WTC11 (cell line): ENCODE data around the gene RTN4. TPM values are rescaled to one million over a fixed set of nuclear protein-coding genes. Genes with fewer than 3 reads are reported as not detected.
A peak's percentile ranks its signal among the peaks of the same experiment; 100 is the strongest.

Source experiments
- ATAC-seq: fragments of 200-7000 bp; cut with Tn5 transposase; 2 replicates; pipeline ENCODE4 v1.10.0; 2021; ENCODE audit warnings: mild to moderate bottlenecking, moderate library complexity
- CTCF ChIA-PET: fragments of 300-600 bp; sonication (Branson Sonifier 250); formaldehyde crosslinking; loops from one replicate; lab custom pipeline; 2021; ENCODE audit warnings: antibody characterized with exemption; lab: Charles Lee
- POLR2A ChIA-PET: fragments of 350-600 bp; sonication (Branson Sonifier 250); formaldehyde crosslinking; loops from one replicate; lab custom pipeline; 2021; ENCODE audit warnings: antibody characterized with exemption; lab: Charles Lee
- DNase-seq: peaks from one replicate; pipeline ENCODE4 v3.0.0; 2021; ENCODE audit warnings: low spot score
- H3K27ac Mint-ChIP-seq: 2 replicates; pipeline ENCODE4 v1.8.0; 2021; ENCODE audit warnings: mixed read lengths
- H3K27me3 Mint-ChIP-seq: 2 replicates; pipeline ENCODE4 v1.8.0; 2021; ENCODE audit warnings: low read depth, mild to moderate bottlenecking, moderate library complexity, mixed read lengths
- H3K36me3 Mint-ChIP-seq: 2 replicates; pipeline ENCODE4 v1.8.0; 2021; ENCODE audit warnings: mixed read lengths
- H3K4me1 Mint-ChIP-seq: 2 replicates; pipeline ENCODE4 v1.8.0; 2022; ENCODE audit warnings: mixed read lengths
- H3K4me3 Mint-ChIP-seq: 2 replicates; pipeline ENCODE4 v1.8.0; 2021; ENCODE audit warnings: mild to moderate bottlenecking, moderate library complexity, mixed read lengths
- H3K9me3 Mint-ChIP-seq: 2 replicates; pipeline ENCODE4 v1.8.0; 2021; ENCODE audit warnings: mixed read lengths
- ATF1 ChIP-seq: sonication (generic); formaldehyde crosslinking; IDR thresholded peaks from 2 replicates; pipeline ENCODE4 v1.8.1; 2023; ENCODE audit warnings: mild to moderate bottlenecking, moderate library complexity, missing genetic modification reagents
- E2F5 ChIP-seq: sonication (generic); formaldehyde crosslinking; IDR thresholded peaks from 2 replicates; pipeline ENCODE4 v1.8.1; 2022; ENCODE audit warnings: mild to moderate bottlenecking, moderate library complexity, missing genetic modification reagents
- ELF4 ChIP-seq: sonication (generic); formaldehyde crosslinking; IDR thresholded peaks from 2 replicates; pipeline ENCODE4 v1.8.1; 2022; ENCODE audit warnings: low read depth, mild to moderate bottlenecking, moderate library complexity, missing genetic modification reagents
- EMX1 ChIP-seq: fragments of 250-450 bp; sonication (Bioruptor Pico); IDR thresholded peaks from 2 replicates; pipeline ENCODE4 v1.8.0; 2021; ENCODE audit warnings: mild to moderate bottlenecking
- GTF2I ChIP-seq: fragments of 250-450 bp; sonication (Bioruptor Pico); conservative IDR thresholded peaks from 2 replicates; pipeline ENCODE4 v1.4.0; 2021; ENCODE audit warnings: mild to moderate bottlenecking
- JAZF1 ChIP-seq: fragments of 250-450 bp; sonication (Bioruptor Pico); IDR thresholded peaks from 2 replicates; pipeline ENCODE4 v1.9.0; 2021; ENCODE audit warnings: moderate library complexity, mild to moderate bottlenecking, inconsistent platforms
- MXD4 ChIP-seq: fragments of 250-450 bp; sonication (Bioruptor Pico); IDR thresholded peaks from 2 replicates; pipeline ENCODE4 v1.8.0; 2021; ENCODE audit warnings: mild to moderate bottlenecking, moderate library complexity, borderline replicate concordance
- NFATC4 ChIP-seq: fragments of 250-450 bp; sonication (Bioruptor Pico); IDR thresholded peaks from 2 replicates; pipeline ENCODE4 v1.9.0; 2021; ENCODE audit warnings: mild to moderate bottlenecking
- OVOL2 ChIP-seq: fragments of 250-450 bp; sonication (Bioruptor Pico); IDR thresholded peaks from 2 replicates; pipeline ENCODE4 v1.9.0; 2021; ENCODE audit warnings: mild to moderate bottlenecking, borderline replicate concordance
- PRDM15 ChIP-seq: sonication (generic); formaldehyde crosslinking; IDR thresholded peaks from 2 replicates; pipeline ENCODE4 v1.8.0; 2022; ENCODE audit warnings: missing genetic modification reagents
- PRRX2 ChIP-seq: fragments of 250-450 bp; sonication (Bioruptor Pico); IDR thresholded peaks from 2 replicates; pipeline ENCODE4 v1.8.0; 2021; ENCODE audit warnings: mild to moderate bottlenecking
- RELA ChIP-seq: sonication (generic); formaldehyde crosslinking; IDR thresholded peaks from 2 replicates; pipeline ENCODE4 v1.8.1; 2022; ENCODE audit warnings: missing genetic modification reagents, mild to moderate bottlenecking, borderline replicate concordance
- RORB ChIP-seq: fragments of 250-450 bp; sonication (Bioruptor Pico); IDR thresholded peaks from 2 replicates; pipeline ENCODE4 v1.9.0; 2021; ENCODE audit warnings: mild to moderate bottlenecking
- SP1 ChIP-seq: sonication (generic); formaldehyde crosslinking; conservative IDR thresholded peaks from 2 replicates; pipeline ENCODE4 v1.8.1; 2022; ENCODE audit warnings: missing genetic modification reagents
- TEAD4 ChIP-seq: sonication (generic); formaldehyde crosslinking; IDR thresholded peaks from 2 replicates; pipeline ENCODE4 v1.8.0; 2022; ENCODE audit warnings: mild to moderate bottlenecking, missing genetic modification reagents
- ZBTB21 ChIP-seq: sonication (generic); formaldehyde crosslinking; IDR thresholded peaks from 2 replicates; pipeline ENCODE4 v1.8.1; 2023; ENCODE audit warnings: mild to moderate bottlenecking, missing genetic modification reagents, borderline replicate concordance
- total RNA-seq: library from RNA; stranded (reverse); gene quantifications from 3 replicates; pipeline ENCODE4 v1.2.3, GENCODE V29; 2021
- TF ChIP-seq, protein P1 (sequence below): sonication (generic); formaldehyde crosslinking; IDR thresholded peaks from 2 replicates; pipeline ENCODE4 v1.8.0; 2022; ENCODE audit warnings: mild to moderate bottlenecking, missing genetic modification reagents
- TF ChIP-seq, protein P2 (sequence below): sonication (generic); formaldehyde crosslinking; IDR thresholded peaks from 2 replicates; pipeline ENCODE4 v1.8.1; 2022; ENCODE audit warnings: missing genetic modification reagents, borderline replicate concordance
- TF ChIP-seq, protein P3 (sequence below): sonication (generic); formaldehyde crosslinking; conservative IDR thresholded peaks from 2 replicates; pipeline ENCODE4 v1.8.1; 2023; ENCODE audit warnings: mild to moderate bottlenecking, low read depth, missing genetic modification reagents, moderate library complexity

RTN4 gene
- total RNA-seq, 1 experiment from 2014 or later: 202 TPM

DNA sequence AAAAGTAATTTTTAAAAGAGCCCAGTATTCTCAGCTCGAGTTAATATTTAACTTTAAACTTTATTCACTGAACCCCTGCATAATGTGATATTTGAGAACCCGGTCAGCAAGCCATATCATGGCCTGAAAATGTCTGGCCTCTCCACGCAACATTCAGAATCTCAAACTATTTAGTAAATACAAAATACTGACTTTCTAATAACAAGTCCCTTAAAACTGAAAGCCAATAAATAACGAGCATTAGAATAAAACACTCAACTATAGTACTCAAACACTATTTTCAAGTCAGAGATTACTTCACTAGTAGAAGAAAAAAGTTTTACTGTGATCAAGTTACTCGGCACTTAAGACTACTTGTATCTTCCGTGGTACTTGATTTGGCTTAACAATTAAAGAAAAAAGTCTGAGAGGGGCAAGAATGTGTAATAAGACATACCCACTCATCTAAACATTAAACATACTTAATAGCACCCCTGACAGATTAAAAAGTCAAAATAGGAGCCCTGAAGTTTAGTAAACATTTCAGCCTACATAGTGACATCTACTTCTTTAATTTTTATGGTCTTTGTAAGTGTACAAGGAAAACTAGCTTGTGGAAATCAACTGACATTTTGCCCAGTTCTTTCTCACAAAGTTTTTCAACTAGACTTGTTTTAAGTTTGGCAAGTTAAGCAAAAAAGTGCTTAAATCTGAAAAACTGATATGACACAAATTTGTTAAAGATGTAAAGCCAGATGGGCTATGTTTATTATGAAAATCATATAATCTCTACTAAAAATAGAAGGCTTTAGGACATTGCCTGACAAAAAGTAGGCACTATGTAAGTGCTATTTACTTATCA is 38.2 kb downstream of the RTN4 start (continued):
- TF ChIP-seq E2F5 (CRISPR knock-in tag): no peak
- TF ChIP-seq, protein P1, sequence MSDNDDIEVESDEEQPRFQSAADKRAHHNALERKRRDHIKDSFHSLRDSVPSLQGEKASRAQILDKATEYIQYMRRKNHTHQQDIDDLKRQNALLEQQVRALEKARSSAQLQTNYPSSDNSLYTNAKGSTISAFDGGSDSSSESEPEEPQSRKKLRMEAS (CRISPR knock-in tag): no peak

GRCh38 chr2:55010915-55011314 is 39.3 kb downstream of the RTN4 start:
- no peak overlapping the region for H3K27ac Mint-ChIP-seq
- CTCF ChIA-PET: no interaction called here
- H3K9me3 Mint-ChIP-seq: no peaks in the 10 kb centered on the region
- H3K36me3 Mint-ChIP-seq: no peaks in the 10 kb centered on the region
- no peak for DNase-seq
- POLR2A ChIA-PET: no interaction called here
- TF ChIP-seq NFATC4 (CRISPR knock-in tag) (no peak), RELA (CRISPR knock-in tag) (no peak), SP1 (no peak), ELF4 (no peak), TEAD4 (CRISPR knock-in tag) (no peak), JAZF1 (CRISPR knock-in tag) (no peak), ZBTB21 (no peak), OVOL2 (no peak), PRDM15 (CRISPR knock-in tag) (no peak)
- TF ChIP-seq, protein P2, sequence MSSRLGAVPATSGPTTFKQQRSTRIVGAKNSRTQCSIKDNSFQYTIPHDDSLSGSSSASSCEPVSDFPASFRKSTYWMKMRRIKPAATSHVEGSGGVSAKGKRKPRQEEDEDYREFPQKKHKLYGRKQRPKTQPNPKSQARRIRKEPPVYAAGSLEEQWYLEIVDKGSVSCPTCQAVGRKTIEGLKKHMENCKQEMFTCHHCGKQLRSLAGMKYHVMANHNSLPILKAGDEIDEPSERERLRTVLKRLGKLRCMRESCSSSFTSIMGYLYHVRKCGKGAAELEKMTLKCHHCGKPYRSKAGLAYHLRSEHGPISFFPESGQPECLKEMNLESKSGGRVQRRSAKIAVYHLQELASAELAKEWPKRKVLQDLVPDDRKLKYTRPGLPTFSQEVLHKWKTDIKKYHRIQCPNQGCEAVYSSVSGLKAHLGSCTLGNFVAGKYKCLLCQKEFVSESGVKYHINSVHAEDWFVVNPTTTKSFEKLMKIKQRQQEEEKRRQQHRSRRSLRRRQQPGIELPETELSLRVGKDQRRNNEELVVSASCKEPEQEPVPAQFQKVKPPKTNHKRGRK: no peak
- TF ChIP-seq, protein P3, sequence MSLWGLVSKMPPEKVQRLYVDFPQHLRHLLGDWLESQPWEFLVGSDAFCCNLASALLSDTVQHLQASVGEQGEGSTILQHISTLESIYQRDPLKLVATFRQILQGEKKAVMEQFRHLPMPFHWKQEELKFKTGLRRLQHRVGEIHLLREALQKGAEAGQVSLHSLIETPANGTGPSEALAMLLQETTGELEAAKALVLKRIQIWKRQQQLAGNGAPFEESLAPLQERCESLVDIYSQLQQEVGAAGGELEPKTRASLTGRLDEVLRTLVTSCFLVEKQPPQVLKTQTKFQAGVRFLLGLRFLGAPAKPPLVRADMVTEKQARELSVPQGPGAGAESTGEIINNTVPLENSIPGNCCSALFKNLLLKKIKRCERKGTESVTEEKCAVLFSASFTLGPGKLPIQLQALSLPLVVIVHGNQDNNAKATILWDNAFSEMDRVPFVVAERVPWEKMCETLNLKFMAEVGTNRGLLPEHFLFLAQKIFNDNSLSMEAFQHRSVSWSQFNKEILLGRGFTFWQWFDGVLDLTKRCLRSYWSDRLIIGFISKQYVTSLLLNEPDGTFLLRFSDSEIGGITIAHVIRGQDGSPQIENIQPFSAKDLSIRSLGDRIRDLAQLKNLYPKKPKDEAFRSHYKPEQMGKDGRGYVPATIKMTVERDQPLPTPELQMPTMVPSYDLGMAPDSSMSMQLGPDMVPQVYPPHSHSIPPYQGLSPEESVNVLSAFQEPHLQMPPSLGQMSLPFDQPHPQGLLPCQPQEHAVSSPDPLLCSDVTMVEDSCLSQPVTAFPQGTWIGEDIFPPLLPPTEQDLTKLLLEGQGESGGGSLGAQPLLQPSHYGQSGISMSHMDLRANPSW: no peak
- no peaks in the 10 kb centered on the region for H3K27me3 Mint-ChIP-seq
- ATAC-seq: peak; percentile 25; the same call in 1 of the 2 replicates
- H3K4me1 Mint-ChIP-seq: peaks cover 76% of the 10 kb centered on the region
- H3K4me3 Mint-ChIP-seq: no peak overlapping the region

GRCh38 chr2:55010149-55010591 is 40.1 kb downstream of the RTN4 start:
- no peak for ATAC-seq
- Mint-ChIP-seq H3K4me3 (no peak overlapping the region), H3K36me3 (no peaks in the 10 kb centered on the region), H3K4me1 (peaks cover 75% of the 10 kb centered on the region), H3K9me3 (no peaks in the 10 kb centered on the region), H3K27ac (peak overlapping the region; percentile 76), H3K27me3 (no peaks in the 10 kb centered on the region)
- ChIA-PET CTCF (interaction anchor here (0.7 kb wide), 1 partner anchor 110 kb away, joined by 3 read pairs; no protein-coding TSS in a partner anchor), POLR2A (no interaction called here)
- TF ChIP-seq GTF2I (CRISPR knock-in tag) (no peak), MXD4 (CRISPR knock-in tag) (no peak), JAZF1 (CRISPR knock-in tag) (no peak), RORB (CRISPR knock-in tag) (no peak), ATF1 (CRISPR knock-in tag) (no peak), NFATC4 (CRISPR knock-in tag) (no peak), PRDM15 (CRISPR knock-in tag) (no peak), EMX1 (CRISPR knock-in tag) (no peak), PRRX2 (CRISPR knock-in tag) (no peak)
- no peak for DNase-seq
